H1 (cell line): ENCODE data around the gene L2HGDH. TPM values are rescaled to one million over a fixed set of nuclear protein-coding genes. Genes with fewer than 3 reads are reported as not detected.

Source experiments
- CTCF ChIA-PET: fragments of 300-600 bp; sonication (Branson Sonifier 250); formaldehyde crosslinking; loops from one replicate; lab custom pipeline; 2021; ENCODE audit not compliant: partially characterized antibody; lab: Charles Lee
- POLR2A ChIA-PET: fragments of 300-600 bp; sonication (Branson Sonifier 250); formaldehyde crosslinking; loops from one replicate; lab custom pipeline; 2021; ENCODE audit warnings: inconsistent platforms; ENCODE audit not compliant: partially characterized antibody; lab: Charles Lee
- DNase-seq, 2 experiments: peaks; one replicate each; pipeline versions ENCODE4 v3.0.0 to v3.0.0-alpha.2; 2010 to 2022; ENCODE audit warnings: low spot score in 2 of 2, low read depth in 1 of 2, mixed read lengths in 1 of 2
- FAIRE-seq: peaks from 2 replicates; lab custom pipeline; 2011; peaks lifted over from hg19 to GRCh38; lab: Jason Lieb, UNC
- H2AFZ ChIP-seq: 2 replicates; pipeline ENCODE4 v1.8.1; 2012; ENCODE audit warnings: low read length, inconsistent platforms
- H2AK5ac ChIP-seq: 2 replicates; pipeline ENCODE4 v1.6.1; 2013; ENCODE audit warnings: low read depth, low read length
- H2BK120ac ChIP-seq: replicated peaks from 2 replicates; pipeline ENCODE3; 2013; ENCODE audit warnings: low read depth, low read length, inconsistent platforms
- H2BK12ac ChIP-seq: 2 replicates; pipeline ENCODE4 v1.6.1; 2013; ENCODE audit warnings: low read depth, low read length
- H2BK15ac ChIP-seq: 2 replicates; pipeline ENCODE4 v1.6.1; 2013; ENCODE audit warnings: low read length
- H2BK20ac ChIP-seq: 2 replicates; pipeline ENCODE4 v1.6.1; 2013; ENCODE audit warnings: low read length
- H2BK5ac ChIP-seq: 2 replicates; pipeline ENCODE4 v1.6.1; 2013; ENCODE audit warnings: low read depth, low read length
- H3K14ac ChIP-seq: 2 replicates; pipeline ENCODE4 v1.6.1; 2013; ENCODE audit warnings: inconsistent platforms; ENCODE audit not compliant: insufficient read length
- H3K18ac ChIP-seq: 2 replicates; pipeline ENCODE4 v1.6.1; 2013; ENCODE audit warnings: low read length; ENCODE audit errors: extremely low read depth
- H3K23ac ChIP-seq: 2 replicates; pipeline ENCODE4 v1.6.1; 2013; ENCODE audit warnings: inconsistent platforms; ENCODE audit not compliant: insufficient read length
- H3K23me2 ChIP-seq: 2 replicates; pipeline ENCODE4 v1.6.1; 2013; ENCODE audit warnings: low read depth, low read length
- H3K27ac ChIP-seq: 2 replicates; pipeline ENCODE4 v1.6.1; 2011; ENCODE audit warnings: low read depth, low read length, inconsistent platforms
- H3K27me3 ChIP-seq, 4 experiments: replicated peaks in 1 of 4; 1 replicate in 1 of 4; 2 replicates in 3 of 4; pipeline versions ENCODE4 v1.6.1 to v1.8.1; 2011 to 2013; ENCODE audit warnings: low read length in 3 of 4, mild to moderate bottlenecking in 3 of 4, inconsistent platforms in 2 of 4, mixed read lengths in 2 of 4, moderate library complexity in 1 of 4; ENCODE audit not compliant: control insufficient read depth in 3 of 4, insufficient read depth in 3 of 4; ENCODE audit errors: extremely low read depth in 1 of 4
- H3K36me3 ChIP-seq, 4 experiments: 2 replicates each; pipeline versions ENCODE4 v1.6.1 to v1.8.1; 2011 to 2013; ENCODE audit warnings: mild to moderate bottlenecking in 4 of 4, low read length in 3 of 4, moderate library complexity in 2 of 4, control low read depth in 1 of 4, inconsistent platforms in 1 of 4; ENCODE audit not compliant: insufficient read depth in 4 of 4, control insufficient read depth in 2 of 4
- H3K4ac ChIP-seq: replicated peaks from 2 replicates; pipeline ENCODE3; 2013; ENCODE audit warnings: low read length, low read depth, mixed read lengths, inconsistent platforms; ENCODE audit not compliant: insufficient read length
- H3K4me1 ChIP-seq, 4 experiments: replicated peaks in 1 of 4; 1 replicate in 1 of 4; 2 replicates in 3 of 4; pipeline versions ENCODE4 v1.6.1 to v1.8.1; 2011 to 2013; ENCODE audit warnings: low read length in 3 of 4, inconsistent platforms in 2 of 4, mixed read lengths in 1 of 4; ENCODE audit not compliant: insufficient read depth in 4 of 4, control insufficient read depth in 3 of 4
- H3K4me2 ChIP-seq, 2 experiments: 2 replicates each; pipeline versions ENCODE4 v1.6.1 to v1.8.1; 2011 to 2013; ENCODE audit warnings: low read depth in 2 of 2, low read length in 2 of 2, control low read depth in 1 of 2, inconsistent platforms in 1 of 2, mild to moderate bottlenecking in 1 of 2; ENCODE audit not compliant: insufficient read depth in 1 of 2
- H3K4me3 ChIP-seq, 4 experiments: fragments of 200-600, 300-600 bp in 1 of 4; sonication (generic), shearing (Covaris generic), sonication (Bioruptor Twin) in 1 of 4; 2 replicates each; pipeline versions ENCODE4 v1.5.1 to v1.8.1; 2011 to 2016; ENCODE audit warnings: low read length in 4 of 4, low read depth in 3 of 4, control low read depth in 2 of 4, inconsistent platforms in 2 of 4, mild to moderate bottlenecking in 2 of 4, mixed read lengths in 1 of 4, moderate library complexity in 1 of 4; ENCODE audit not compliant: insufficient read depth in 2 of 4; ENCODE audit errors: extremely low read depth in 1 of 4
- H3K56ac ChIP-seq: replicated peaks from 2 replicates; pipeline ENCODE3; 2013; ENCODE audit warnings: low read depth, mild to moderate bottlenecking, mixed read lengths, low read length, inconsistent platforms; ENCODE audit not compliant: insufficient read length
- H3K79me1 ChIP-seq: 2 replicates; pipeline ENCODE4 v1.6.1; 2013; ENCODE audit warnings: low read depth, low read length, control low read depth
- H3K79me2 ChIP-seq, 2 experiments: 2 replicates each; pipeline versions ENCODE4 v1.6.1 to v1.8.1; 2012 to 2013; ENCODE audit warnings: low read length in 2 of 2, mild to moderate bottlenecking in 2 of 2, inconsistent platforms in 1 of 2; ENCODE audit not compliant: insufficient read depth in 2 of 2, control insufficient read depth in 1 of 2
- H3K9ac ChIP-seq, 4 experiments: replicated peaks in 1 of 4; 1 replicate in 1 of 4; 2 replicates in 3 of 4; pipeline versions ENCODE4 v1.6.1 to v1.8.1; 2011 to 2013; ENCODE audit warnings: low read depth in 3 of 4, low read length in 3 of 4, control low read depth in 2 of 4, mild to moderate bottlenecking in 2 of 4, moderate library complexity in 2 of 4, inconsistent platforms in 1 of 4; ENCODE audit errors: extremely low read depth in 1 of 4
- H3K9me3 ChIP-seq, 2 experiments: 2 replicates each; pipeline versions ENCODE4 v1.6.1 to v1.8.1; 2012 to 2013; ENCODE audit warnings: mild to moderate bottlenecking in 2 of 2, moderate library complexity in 2 of 2, control low read depth in 1 of 2, inconsistent platforms in 1 of 2, low read depth in 1 of 2, low read length in 1 of 2, mixed read lengths in 1 of 2; ENCODE audit not compliant: insufficient read depth in 2 of 2
- H4K20me1 ChIP-seq, 2 experiments: replicated peaks in 1 of 2; 2 replicates each; pipeline versions ENCODE3 to v1.8.1; 2011 to 2013; ENCODE audit warnings: inconsistent platforms in 2 of 2, low read length in 2 of 2, mild to moderate bottlenecking in 1 of 2; ENCODE audit not compliant: insufficient read depth in 2 of 2, control insufficient read depth in 1 of 2
- H4K5ac ChIP-seq: 2 replicates; pipeline ENCODE4 v1.6.1; 2013; ENCODE audit warnings: low read length, low read depth, mixed read lengths, inconsistent platforms; ENCODE audit not compliant: insufficient read length
- H4K8ac ChIP-seq: 2 replicates; pipeline ENCODE4 v1.8.0; 2013; ENCODE audit warnings: mild to moderate bottlenecking, moderate library complexity, low read length, inconsistent platforms; ENCODE audit not compliant: insufficient read depth; ENCODE audit errors: extremely low read depth
- H4K91ac ChIP-seq: replicated peaks from 2 replicates; pipeline ENCODE3; 2013; ENCODE audit warnings: low read length, mixed read lengths, inconsistent platforms; ENCODE audit not compliant: insufficient read length
- ASH2L ChIP-seq: fragments of 200-600, 300-600 bp; sonication (generic); IDR thresholded peaks from one replicate; pipeline ENCODE4 v1.7.1; 2017; ENCODE audit warnings: low read length
- CBX5 ChIP-seq: fragments of 300-800, 300-1000 bp; sonication (generic); IDR thresholded peaks from 2 replicates; pipeline ENCODE4 v1.7.1; 2016; ENCODE audit warnings: antibody characterized with exemption, low read length, low read depth
- CREB1 ChIP-seq: IDR thresholded peaks from 2 replicates; pipeline ENCODE4 v1.6.1; 2012; ENCODE audit warnings: inconsistent platforms
- EGR1 ChIP-seq: IDR thresholded peaks from 2 replicates; pipeline ENCODE4 v1.6.1; 2011; ENCODE audit warnings: low read depth, low read length, borderline replicate concordance
- EP300 ChIP-seq, 2 experiments: IDR thresholded peaks; 1 replicate in 1 of 2; 2 replicates in 1 of 2; pipeline ENCODE4 v1.6.1; 2011 to 2012; ENCODE audit warnings: low read depth in 2 of 2, low read length in 2 of 2, mild to moderate bottlenecking in 2 of 2, borderline replicate concordance in 1 of 2, inconsistent platforms in 1 of 2, moderate library complexity in 1 of 2
- GABPA ChIP-seq: IDR thresholded peaks from 2 replicates; pipeline ENCODE4 v1.6.1; 2011; ENCODE audit warnings: mild to moderate bottlenecking, low read length, moderate library complexity, borderline replicate concordance; ENCODE audit not compliant: insufficient read depth
- POLR2A ChIP-seq, 2 experiments: IDR thresholded peaks; 1 replicate in 1 of 2; 2 replicates in 1 of 2; pipeline ENCODE4 v1.6.1; 2011; ENCODE audit warnings: low read depth in 2 of 2, low read length in 2 of 2, mild to moderate bottlenecking in 2 of 2; ENCODE audit errors: control extremely low read depth in 1 of 2
- POU5F1 ChIP-seq: IDR thresholded peaks from 2 replicates; pipeline ENCODE4 v1.6.1; 2011; ENCODE audit warnings: low read depth, mild to moderate bottlenecking, low read length, moderate library complexity
- RNF2 ChIP-seq: fragments of 200-900, 300-1000 bp; sonication (generic); IDR thresholded peaks from 2 replicates; pipeline ENCODE4 v1.7.1; 2016; ENCODE audit warnings: borderline replicate concordance, low read depth, mild to moderate bottlenecking, antibody characterized with exemption, low read length; ENCODE audit not compliant: poor library complexity, severe bottlenecking; ENCODE audit errors: missing control alignments
- SP1 ChIP-seq: IDR thresholded peaks from 2 replicates; pipeline ENCODE4 v1.6.1; 2011; ENCODE audit warnings: low read depth, low read length
- SRF ChIP-seq: IDR thresholded peaks from 2 replicates; pipeline ENCODE4 v1.6.1; 2011; ENCODE audit warnings: mild to moderate bottlenecking, low read depth, low read length, moderate library complexity
- YY1 ChIP-seq: IDR thresholded peaks from 2 replicates; pipeline ENCODE4 v1.6.1; 2011; ENCODE audit warnings: low read depth, mild to moderate bottlenecking, low read length
- WGBS, 2 experiments: shearing (Covaris generic) in 1 of 2; methylation state at CpG; one replicate each; pipeline versions ENCODE4 v1.1.6 to v1.1.7; 2013 to 2015; ENCODE audit warnings: low lambda C conversion rate in 2 of 2, mixed read lengths in 2 of 2, inconsistent platforms in 1 of 2, low coverage in 1 of 2, missing lambda C conversion rate in 1 of 2; ENCODE audit not compliant: insufficient replicate concordance in 2 of 2, insufficient coverage in 1 of 2, insufficient read length in 1 of 2; ENCODE audit errors: extremely low coverage in 1 of 2, missing lambda C conversion rate in 1 of 2; 5-methylcytosine and 5-hydroxymethylcytosine counted together
- polyA plus RNA-seq, 7 experiments: library from polyadenylated mRNA; depleted of rRNA in 3 of 7; stranded (reverse) in 5 of 7; unstranded in 2 of 7; fragments of >200 nt in 5 of 7; fragments of 200-250 nt in 2 of 7; gene quantifications; 1 replicate in 5 of 7; 2 replicates in 1 of 7; 4 replicates in 1 of 7; pipeline versions ENCODE4 v1.2.1 to v1.2.3, GENCODE V29; 2011 to 2013; ENCODE audit warnings: missing spikeins in 2 of 7, mixed read lengths in 2 of 7
- total RNA-seq: library from RNA; stranded (reverse); fragmentation: NEBNext Ultra II Directional; extraction: Animal tissue kit (Norgen Biotek cat#: 25700); gene quantifications from 2 replicates; pipeline ENCODE4 v1.2.1, GENCODE V29; 2021

Gene L2HGDH
- total and polyA plus RNA-seq, 2 of the 8 experiments (the other 6 are each of a cell fraction or from before 2014, with no cell fraction given) = 12.2 to 28.6 TPM

DNA sequence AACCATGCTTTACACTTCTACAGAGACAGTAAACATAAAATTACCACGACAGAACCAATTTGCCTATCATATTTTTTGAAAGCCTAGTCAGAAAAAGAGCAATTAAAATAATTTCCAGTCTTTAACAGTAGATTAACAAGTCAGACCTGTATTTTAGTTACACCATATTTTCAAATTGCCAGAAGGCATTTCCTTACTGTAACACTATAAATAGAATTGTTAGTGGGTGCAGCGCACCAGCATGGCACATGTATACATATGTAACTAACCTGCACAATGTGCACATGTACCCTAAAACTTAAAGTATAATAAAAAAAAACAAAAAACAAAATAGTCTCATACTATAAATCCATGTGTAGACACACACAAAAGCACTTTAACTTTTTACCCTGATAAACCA is 96.6 kb downstream of the L2HGDH start:
- peaks cover 0 to 1% of the 10 kb centered on the region in 2 experiments for H4K20me1 ChIP-seq
- H3K27ac ChIP-seq = no peak overlapping the region

More for the DNA sequence above, 96.6 kb downstream of the L2HGDH start:
- Histone ChIP-seq H2BK12ac (no peak overlapping the region), H4K91ac (no peak overlapping the region), H3K36me3 (no peaks in the 10 kb centered on the region), H4K8ac (no peak overlapping the region), H2BK5ac (no peak overlapping the region), H3K27me3 (no peaks in the 10 kb centered on the region), H3K4me2 (no peak overlapping the region), H3K4me1 (no peaks in the 10 kb centered on the region), H2AFZ (no peak overlapping the region), H3K18ac (no peak overlapping the region), H4K5ac (no peak overlapping the region), H2BK20ac (no peak overlapping the region), H3K4ac (no peak overlapping the region), H3K14ac (no peak overlapping the region), H3K23me2 (no peaks in the 10 kb centered on the region), H3K79me1 (no peaks in the 10 kb centered on the region; the same call in 1 of the 2 replicates), H3K9ac (no peak overlapping the region), H3K56ac (no peak overlapping the region), H2BK15ac (no peak overlapping the region), H3K23ac (no peak overlapping the region), H3K4me3 (no peak overlapping the region), H2AK5ac (no peak overlapping the region), H3K9me3 (no peaks in the 10 kb centered on the region), H3K79me2 (no peaks in the 10 kb centered on the region; a peak in 1 of 4 replicates), H2BK120ac (no peak overlapping the region)
- CTCF ChIA-PET = no interaction called here
- TF ChIP-seq CREB1 (no peak), POLR2A (IDR thresholded peaks at IDR 0.05; ENCODE audit: control extremely low read depth in 1 of 2, low read depth in 2 of 2, low read length in 2 of 2) (no peak), RNF2 (no peak), CBX5 (no peak), SRF (no peak), SP1 (no peak), ASH2L (no peak), POU5F1 (no peak), GABPA (no peak), YY1 (no peak), EGR1 (no peak), EP300 (IDR thresholded peaks at IDR 0.05; ENCODE audit: borderline replicate concordance in 1 of 2, low read depth in 2 of 2, low read length in 2 of 2) (no peak)
- 89% methylated on average over 2 of the region's 2 CpGs; no CpG with 5 or more reads in 1 of the 2 experiments for WGBS, 2 experiments
- no peak for FAIRE-seq
- POLR2A ChIA-PET = no interaction called here
- DNase-seq = no peak
